ENCODE results near the gene SLC6A15.

Gene SLC6A15

GRCh38 chr12:84874125-84874824 is 38.3 kb downstream of the SLC6A15 start:
- DNase-seq = peak; percentile 80

DNA sequence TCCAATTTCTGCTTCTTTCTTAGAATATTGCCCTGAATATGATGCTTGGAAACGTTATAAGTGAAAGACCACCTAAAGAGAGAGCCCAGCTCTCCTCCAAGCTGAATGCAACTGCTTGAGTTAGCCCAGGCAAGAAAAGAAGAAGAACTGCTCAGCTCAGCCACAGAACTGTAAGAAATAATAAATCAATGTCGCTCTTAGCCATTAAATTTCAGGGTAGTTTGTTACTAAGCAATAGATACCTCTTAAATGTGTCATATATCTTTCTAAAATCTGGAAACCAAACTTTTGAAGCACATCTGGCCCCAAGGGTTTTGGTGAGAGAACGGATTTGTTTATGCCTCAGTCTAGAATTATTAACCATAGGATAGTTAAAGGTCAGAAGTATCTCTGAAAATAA is 50.4 kb downstream of the SLC6A15 start:
- no peak for DNase-seq

GRCh38 chr12:84860718-84861117 is 51.9 kb downstream of the SLC6A15 start:
- no peak for DNase-seq

DNA sequence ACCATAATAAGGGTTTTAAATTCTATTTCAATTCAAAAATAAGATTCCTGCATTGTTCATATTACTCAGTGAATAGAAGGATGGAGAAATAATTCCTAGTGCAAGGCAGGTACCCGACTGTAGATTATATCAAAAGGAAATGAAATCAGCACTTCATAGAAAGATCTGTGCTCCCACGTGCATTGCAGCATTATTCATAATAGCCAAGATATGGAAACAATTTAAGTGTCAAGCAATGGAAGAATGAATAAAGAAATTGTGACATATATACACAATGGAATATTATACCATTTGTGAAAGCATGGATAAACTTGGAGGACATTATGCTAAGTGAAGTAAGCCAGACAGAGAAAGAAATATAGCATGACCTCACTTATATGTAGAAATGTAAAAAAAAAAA is 53.8 kb downstream of the SLC6A15 start:
- DNase-seq = no peak

DNA sequence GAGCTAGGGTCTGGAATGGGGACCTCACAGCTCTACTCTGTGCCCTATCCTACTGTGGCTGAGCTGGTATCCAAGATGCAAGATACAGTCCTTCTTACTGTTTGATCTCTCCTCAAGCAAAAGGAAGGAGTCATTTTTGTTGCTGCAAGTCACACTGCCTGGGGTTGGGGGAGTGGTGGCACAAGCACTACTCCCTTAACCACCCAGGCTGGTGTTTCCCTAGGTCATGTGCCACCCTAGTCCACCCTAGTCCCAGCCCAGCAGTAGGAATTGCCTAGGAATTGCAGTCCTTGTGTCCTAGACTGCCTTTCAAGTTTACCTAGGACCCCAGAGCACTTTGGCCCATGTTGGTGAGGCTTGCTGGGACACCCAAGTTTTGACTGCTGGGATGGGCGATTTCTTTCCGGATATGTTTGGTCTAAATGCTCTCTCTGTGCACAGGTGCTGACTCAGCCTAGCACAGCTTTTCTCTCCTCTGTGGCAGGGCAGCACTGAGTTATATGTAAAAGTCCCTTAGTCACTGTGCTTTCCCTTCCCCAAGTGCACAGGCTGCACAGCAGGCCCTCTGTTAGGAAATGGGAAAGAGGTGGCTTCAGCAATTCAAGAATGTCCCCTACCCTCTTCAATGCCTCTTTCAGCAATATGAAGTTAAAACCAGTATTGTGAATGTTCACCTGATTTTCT is 54.9 kb downstream of the SLC6A15 start:
- DNase-seq = no peak

- no peak for DNase-seq
Observed at GRCh38 chr12:84856156-84856900, 56.3 kb downstream of the SLC6A15 start.

DNA sequence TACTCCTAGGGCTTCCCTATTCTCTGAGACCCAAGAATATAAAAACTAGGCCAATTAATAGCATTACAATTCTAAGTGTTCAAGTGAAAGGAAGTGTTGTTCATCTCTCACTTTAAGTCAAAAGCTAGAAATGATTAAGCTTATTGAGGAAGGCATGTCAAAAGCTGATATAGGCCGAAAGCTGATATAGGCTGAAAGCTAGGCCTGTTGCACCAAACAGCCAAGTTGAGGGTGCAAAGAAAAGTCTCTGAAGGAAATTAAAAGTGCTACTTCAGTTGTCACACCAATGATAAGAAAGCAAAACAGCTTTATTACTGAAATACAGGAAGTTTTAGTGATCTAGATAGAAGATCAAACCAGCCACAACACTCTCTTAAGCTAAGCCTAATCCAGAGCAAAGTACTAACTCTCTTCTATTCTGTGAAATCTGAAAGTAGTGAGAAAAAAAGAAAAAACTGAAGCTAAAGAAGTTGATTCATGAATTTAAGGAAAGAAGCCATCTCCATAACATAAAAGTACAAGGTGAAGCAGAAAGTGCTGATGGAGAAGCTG is 68.9 kb downstream of the SLC6A15 start:
- no peak for DNase-seq

- peak; percentile 63 for DNase-seq
Observed at GRCh38 chr12:84842406-84843013, 70.1 kb downstream of the SLC6A15 start.

- no peak for DNase-seq
Observed at GRCh38 chr12:84841591-84841990, 71.0 kb downstream of the SLC6A15 start.

- no peak for DNase-seq
Observed at GRCh38 chr12:84840356-84840755, 72.2 kb downstream of the SLC6A15 start.

DNA sequence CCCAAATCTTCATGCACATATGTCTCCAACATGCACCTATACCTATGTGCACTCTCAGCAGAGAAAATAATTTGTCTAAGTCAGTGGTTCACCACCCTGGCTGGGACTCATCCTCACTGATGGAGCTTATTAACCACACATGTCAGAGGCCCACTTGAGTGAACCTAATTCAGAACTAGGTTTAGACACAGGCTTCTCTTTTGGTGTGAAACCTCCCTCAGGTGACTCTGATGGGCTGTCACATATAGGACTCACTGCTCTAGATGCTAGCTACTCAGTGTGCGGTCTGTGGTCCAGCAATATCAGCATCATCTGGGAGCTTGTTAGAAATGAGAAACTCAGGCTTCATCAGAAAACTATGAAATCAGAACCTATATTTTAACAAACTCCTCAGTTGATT is 85.7 kb downstream of the SLC6A15 start:
- DNase-seq = no peak

DNA sequence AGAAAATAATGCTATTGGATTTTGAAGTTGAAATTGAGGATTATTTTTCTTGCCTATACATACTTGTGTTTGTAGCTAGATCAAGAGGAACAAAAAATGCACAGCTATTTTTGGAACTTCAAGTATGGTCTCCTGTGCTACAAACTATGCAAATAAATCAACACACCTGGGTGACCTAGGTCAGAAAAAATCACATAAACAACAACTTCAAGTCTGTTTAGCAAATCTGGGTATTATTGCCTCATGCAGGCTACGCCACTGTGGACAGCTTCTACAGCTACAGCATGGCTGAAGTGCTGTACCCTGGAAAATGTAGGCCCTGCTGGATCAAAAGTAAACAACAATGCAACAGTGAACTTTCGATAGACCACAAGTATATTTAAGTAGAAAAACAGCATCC is 87.5 kb downstream of the SLC6A15 start:
- no peak for DNase-seq

DNA sequence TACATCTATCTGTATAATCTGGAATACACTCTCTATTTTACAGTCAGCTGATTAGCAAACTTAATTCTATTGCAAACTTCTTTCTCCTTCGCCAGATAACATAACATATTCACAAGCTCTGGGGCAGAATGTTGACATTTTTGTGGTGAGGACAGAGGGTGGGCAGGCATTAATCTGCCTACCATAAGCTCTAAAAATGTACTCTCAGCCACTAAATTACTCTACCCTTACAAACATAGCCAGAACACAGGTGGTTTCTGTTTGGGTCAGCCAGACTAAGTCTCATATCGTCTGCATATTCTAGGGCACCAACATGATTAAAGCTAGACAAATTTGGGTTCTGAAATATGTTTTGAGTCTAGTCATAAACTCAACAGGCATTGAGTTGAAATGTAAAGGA is 90.1 kb downstream of the SLC6A15 start:
- DNase-seq = no peak

DNA sequence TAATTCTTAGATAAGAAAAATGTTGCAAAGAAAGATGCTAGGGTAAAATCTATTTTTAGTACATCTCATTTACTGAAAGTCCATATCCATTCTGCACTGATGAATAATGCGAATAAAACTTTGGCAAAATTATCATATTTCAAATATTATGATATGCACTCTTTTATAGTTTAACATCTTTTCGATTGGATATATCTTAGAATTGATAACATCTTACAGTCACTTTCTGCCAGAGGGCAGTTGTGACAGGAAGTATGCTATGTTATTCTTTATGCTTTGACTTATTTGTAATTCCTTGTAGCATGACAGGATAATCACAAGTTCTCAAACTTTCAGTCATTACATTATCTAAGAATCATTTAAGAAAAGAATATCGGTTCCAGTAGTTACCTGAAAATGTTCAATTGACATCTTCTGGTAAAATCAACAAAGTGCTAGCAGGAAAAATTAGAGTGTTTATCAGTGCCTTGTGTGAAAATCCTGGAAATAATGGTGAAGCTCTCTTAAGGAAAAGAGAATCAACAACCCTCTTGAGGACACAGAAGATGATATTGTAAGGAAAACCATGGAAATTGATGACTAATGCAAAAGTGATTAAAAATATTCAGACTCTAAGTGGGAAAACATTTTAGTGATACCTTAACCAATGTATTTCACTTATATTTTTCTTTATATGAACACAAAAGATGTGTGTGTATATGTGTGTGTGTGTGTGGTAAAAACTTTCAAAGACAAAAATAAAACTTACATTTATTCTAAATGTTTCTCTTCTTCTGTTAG is 95.5 kb downstream of the SLC6A15 start:
- DNase-seq = no peak

GRCh38 chr12:84814664-84815245 is 97.8 kb downstream of the SLC6A15 start:
- peak; percentile 47 for DNase-seq

DNA sequence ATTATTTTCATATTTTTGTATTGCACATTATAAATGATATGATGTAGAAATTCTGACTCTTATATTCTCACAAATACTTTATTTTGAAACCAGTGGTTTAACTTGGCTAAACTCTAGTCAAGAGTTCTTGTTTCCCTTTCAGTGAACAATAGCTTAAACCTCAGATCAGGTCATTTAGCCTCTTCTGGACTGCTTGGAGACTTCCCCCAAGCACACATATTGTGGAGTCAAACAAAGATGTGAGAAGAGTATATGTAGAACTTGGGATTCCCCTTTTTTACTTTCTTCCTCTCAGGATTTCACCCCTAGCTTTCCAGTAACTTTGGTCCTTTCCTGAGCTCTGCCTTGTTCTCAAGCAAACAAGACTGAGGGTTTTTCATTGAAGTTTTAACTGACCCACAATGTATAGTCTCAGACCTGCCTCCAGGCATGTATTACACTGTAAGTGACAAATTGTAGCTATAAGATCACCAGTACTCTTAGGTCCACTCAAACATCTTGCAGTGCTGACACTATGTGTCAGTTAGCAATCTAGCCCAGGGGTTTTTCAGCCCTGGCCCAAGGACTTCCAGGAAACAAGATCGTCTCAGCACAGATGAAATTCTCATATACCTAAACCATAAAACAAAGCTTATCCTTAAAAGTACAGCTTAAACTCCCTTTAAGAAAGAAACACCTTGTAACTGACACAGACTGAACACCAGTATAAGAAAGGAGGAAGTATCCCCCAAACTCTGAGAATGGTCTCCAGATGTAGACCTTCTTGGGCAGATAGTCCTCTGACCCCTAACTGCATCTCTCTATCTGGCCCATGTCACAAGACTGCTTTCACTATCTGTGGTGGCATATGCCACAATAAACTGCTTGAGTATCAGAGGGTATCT is 98.6 kb downstream of the SLC6A15 start:
- peak; percentile 60 for DNase-seq

DNA sequence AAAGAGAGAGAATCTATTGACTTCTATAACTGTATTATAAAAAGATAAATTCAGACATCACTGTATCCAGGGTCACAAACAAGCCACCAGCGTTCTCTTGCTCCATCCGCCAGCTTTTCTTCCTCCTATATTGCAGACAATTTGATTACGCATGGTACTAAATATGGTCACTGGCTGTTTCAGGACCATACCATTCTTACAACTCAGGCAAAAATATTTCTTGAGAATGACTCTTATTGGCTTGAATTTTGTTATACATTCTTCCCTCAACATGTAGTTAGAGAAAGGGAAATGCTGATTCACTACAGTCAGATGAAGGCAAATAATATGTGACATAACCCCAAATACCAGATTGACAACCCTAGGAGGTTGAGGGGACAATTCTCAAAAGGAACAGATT is 101.3 kb downstream of the SLC6A15 start:
- DNase-seq = no peak

DNA sequence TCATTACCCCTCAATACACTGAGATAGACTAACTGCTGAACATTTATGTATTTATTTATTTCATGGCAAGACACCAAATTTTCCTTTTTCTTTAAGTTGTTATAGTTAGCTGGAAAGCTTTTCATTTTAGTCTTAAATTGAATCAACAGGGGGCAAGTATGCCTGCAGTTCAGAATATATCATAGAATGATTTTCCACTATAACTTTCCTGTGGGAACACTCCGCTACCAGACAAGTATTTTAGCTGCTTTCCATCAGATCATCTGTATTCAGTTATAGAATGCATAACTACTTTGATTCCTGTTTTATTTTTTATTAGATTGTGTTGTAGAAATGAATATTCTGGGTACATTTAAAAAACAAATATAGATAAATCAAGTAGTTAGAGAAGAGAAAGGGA is 102.0 kb downstream of the SLC6A15 start:
- DNase-seq = no peak
